ENCODE measurements around the gene IL17RA.

IL17RA gene

DNA sequence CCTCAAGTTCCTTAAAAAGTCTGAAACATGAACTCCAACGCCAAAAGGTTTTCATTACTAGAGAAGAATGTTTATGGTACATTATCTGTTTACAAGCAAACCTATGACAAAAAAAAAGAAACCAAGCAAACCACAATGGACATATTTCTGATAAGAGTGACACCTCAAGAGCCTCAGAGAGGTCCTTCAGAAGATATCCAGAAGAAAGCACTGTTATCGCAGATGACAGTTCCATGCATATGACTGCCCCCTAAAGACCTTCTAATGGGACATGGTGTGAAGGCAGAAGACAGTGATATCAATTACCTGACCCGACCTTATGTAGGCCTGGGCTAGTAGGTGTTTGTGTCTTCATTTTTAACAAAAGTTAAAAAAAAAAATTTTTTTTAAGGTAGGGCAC is 71.1 kb downstream of the IL17RA start:
- DNase-seq (ENCODE audit: low read depth) = no peak
- H3K4me3 ChIP-seq (ENCODE audit: low read depth, low read length) = no peak overlapping the region
- TF ChIP-seq, protein P1, sequence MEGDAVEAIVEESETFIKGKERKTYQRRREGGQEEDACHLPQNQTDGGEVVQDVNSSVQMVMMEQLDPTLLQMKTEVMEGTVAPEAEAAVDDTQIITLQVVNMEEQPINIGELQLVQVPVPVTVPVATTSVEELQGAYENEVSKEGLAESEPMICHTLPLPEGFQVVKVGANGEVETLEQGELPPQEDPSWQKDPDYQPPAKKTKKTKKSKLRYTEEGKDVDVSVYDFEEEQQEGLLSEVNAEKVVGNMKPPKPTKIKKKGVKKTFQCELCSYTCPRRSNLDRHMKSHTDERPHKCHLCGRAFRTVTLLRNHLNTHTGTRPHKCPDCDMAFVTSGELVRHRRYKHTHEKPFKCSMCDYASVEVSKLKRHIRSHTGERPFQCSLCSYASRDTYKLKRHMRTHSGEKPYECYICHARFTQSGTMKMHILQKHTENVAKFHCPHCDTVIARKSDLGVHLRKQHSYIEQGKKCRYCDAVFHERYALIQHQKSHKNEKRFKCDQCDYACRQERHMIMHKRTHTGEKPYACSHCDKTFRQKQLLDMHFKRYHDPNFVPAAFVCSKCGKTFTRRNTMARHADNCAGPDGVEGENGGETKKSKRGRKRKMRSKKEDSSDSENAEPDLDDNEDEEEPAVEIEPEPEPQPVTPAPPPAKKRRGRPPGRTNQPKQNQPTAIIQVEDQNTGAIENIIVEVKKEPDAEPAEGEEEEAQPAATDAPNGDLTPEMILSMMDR (IDR thresholded peaks at IDR 0.05; ENCODE audit: low read depth, low read length, missing control alignments) = no peak

GRCh38 chr22:17157714-17158113 is 72.9 kb downstream of the IL17RA start:
- no peak for DNase-seq (ENCODE audit: low read depth)
- TF ChIP-seq, protein P1 (IDR thresholded peaks at IDR 0.05; ENCODE audit: low read depth, low read length, missing control alignments) = no peak
- peak overlapping the region; percentile 71; the same call in 1 of the 2 replicates for H3K4me3 ChIP-seq (ENCODE audit: low read depth, low read length)

GRCh38 chr22:17158176-17158567 is 73.4 kb downstream of the IL17RA start:
- no peak for DNase-seq (ENCODE audit: low read depth)
- TF ChIP-seq, protein P1 (IDR thresholded peaks at IDR 0.05; ENCODE audit: low read depth, low read length, missing control alignments) = no peak
- peak overlapping the region; percentile 71 for H3K4me3 ChIP-seq (ENCODE audit: low read depth, low read length)

GRCh38 chr22:17158568-17159503 is 74.0 kb downstream of the IL17RA start, which contains the start of gene HDHD5:
Gene HDHD5, minus strand, starts transcription at chr22:17159277. Its CDS starts 26 bp downstream, at chr22:17159251.
- TF ChIP-seq, protein P1 (IDR thresholded peaks at IDR 0.05; ENCODE audit: low read depth, low read length, missing control alignments) = no peak
- H3K4me3 ChIP-seq (ENCODE audit: low read depth, low read length) = peak within 1 kb of the TSS; percentile 71
- DNase-seq (ENCODE audit: low read depth) = peak; percentile 64

DNA sequence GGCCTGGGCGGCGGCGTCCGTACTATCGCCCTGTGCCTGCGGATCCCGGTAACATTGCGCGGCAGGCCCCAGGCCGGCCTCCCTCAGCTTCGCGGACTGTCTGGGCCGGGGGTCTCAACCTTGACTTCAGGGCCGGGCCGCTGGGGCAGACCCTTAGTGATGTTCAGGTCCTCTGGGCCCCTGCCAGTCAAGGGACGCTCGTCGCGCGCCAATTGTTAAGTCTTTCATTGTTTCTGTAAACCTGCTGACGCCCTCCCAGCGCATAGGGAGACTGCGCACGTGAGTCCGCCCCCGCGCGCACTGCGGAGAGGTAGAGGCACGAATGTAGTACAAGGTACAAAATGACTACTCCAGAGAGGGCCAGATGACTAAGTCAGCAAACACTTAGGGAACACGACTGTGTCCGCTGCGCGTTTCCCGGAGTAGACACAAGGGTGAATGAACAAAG is 74.7 kb downstream of the IL17RA start:
- peak; percentile 30 for DNase-seq (ENCODE audit: low read depth)
- peak overlapping the region; percentile 71 for H3K4me3 ChIP-seq (ENCODE audit: low read depth, low read length)
- TF ChIP-seq, protein P1 (IDR thresholded peaks at IDR 0.05; ENCODE audit: low read depth, low read length, missing control alignments) = no peak

- TF ChIP-seq, protein P1 (IDR thresholded peaks at IDR 0.05; ENCODE audit: low read depth, low read length, missing control alignments) = no peak
- DNase-seq (ENCODE audit: low read depth) = no peak
- no peak overlapping the region for H3K4me3 ChIP-seq (ENCODE audit: low read depth, low read length)
These were observed 77.2 kb downstream of the IL17RA start for GRCh38 chr22:17161991-17162390.

All from GM12864 (cell line).